Ovary (tissue), 9 donors: Measurements from ENCODE around the gene CKM. TPM values are rescaled to one million over a fixed set of nuclear protein-coding genes. Genes with fewer than 3 reads are reported as not detected.

Experiments used
- DNase-seq, 5 donors: peaks; one replicate each; pipeline ENCODE4 v3.0.0-alpha.2; 2019 to 2020
- H3K27ac ChIP-seq, 2 donors: fragments of 200-600 bp; one replicate each; pipeline versions ENCODE4 v1.5.1 to v1.8.0; 2019 to 2022
- H3K27me3 ChIP-seq: fragments of 200-600 bp; one replicate; pipeline ENCODE4 v1.8.0; 2022
- H3K36me3 ChIP-seq: fragments of 200-600 bp; sonication (generic); one replicate; pipeline ENCODE4 v1.5.1; 2019
- H3K4me1 ChIP-seq: one replicate; pipeline ENCODE4 v1.8.1; 2013; ENCODE audit warnings: mild to moderate bottlenecking, moderate library complexity; ENCODE audit not compliant: insufficient read depth
- H3K4me3 ChIP-seq: fragments of 200-600 bp; sonication (generic); one replicate; pipeline ENCODE4 v1.5.1; 2017
- H3K9me3 ChIP-seq, 2 donors: fragments of 200-600 bp in 1 of 2; sonication (generic) in 1 of 2; one replicate each; pipeline versions ENCODE4 v1.5.1 to v1.8.1; 2013 to 2019; ENCODE audit warnings: mild to moderate bottlenecking in 1 of 2, moderate library complexity in 1 of 2
- CTCF ChIP-seq, 3 donors: fragments of 450-650 bp in 2 of 3; fragments of 200-600 bp in 1 of 3; IDR thresholded peaks; one replicate each; pipeline versions ENCODE4 v1.5.1 to v1.8.0; 2016 to 2022; ENCODE audit warnings: antibody characterized with exemption in 3 of 3, mild to moderate bottlenecking in 1 of 3
- EP300 ChIP-seq: sonication (generic); formaldehyde crosslinking; IDR thresholded peaks from one replicate; pipeline ENCODE4 v1.6.1; 2017; ENCODE audit warnings: antibody characterized with exemption
- POLR2A ChIP-seq: fragments of 450-650 bp; IDR thresholded peaks from one replicate; pipeline ENCODE4 v1.6.1; 2017; ENCODE audit warnings: antibody characterized with exemption, mild to moderate bottlenecking, moderate library complexity
- WGBS, 3 donors: extraction: QIAGEN DNeasy Blood & Tissue Kit in 1 of 3; methylation state at CpG; one replicate each; pipeline versions ENCODE4 v1.1.5 to v1.1.7; 2013 to 2017; 5-methylcytosine and 5-hydroxymethylcytosine counted together
- intact Hi-C, 4 donors: fragments of 100-400 bp; cut with DNase I; formaldehyde crosslinking; loops; one replicate each; pipeline versions ENCODE4 v1.11.0 to v1.15.1; 2022 to 2023
- polyA plus RNA-seq, 2 donors: library from polyadenylated mRNA; stranded (reverse); fragments of 200-250 nt in 1 of 2; fragments of 350-450 nt in 1 of 2; fragmentation: Illumina TruSeq in 1 of 2; extraction: RNeasy Lipid Tissue Mini Kit (QIAGEN cat#74804) in 1 of 2; gene quantifications; one replicate each; pipeline ENCODE4 v1.2.3, GENCODE V29; 2013 to 2014
- total RNA-seq, 7 donors: library from RNA; depleted of rRNA in 2 of 7; stranded (reverse); fragments of >200 nt in 2 of 7; fragmentation: NEBNext Ultra II Directional in 3 of 7; extraction: Animal tissue kit (Norgen Biotek cat#: 25700) in 3 of 7; gene quantifications; one replicate each; pipeline versions ENCODE4 v1.1.0 to v1.2.4, GENCODE V29; 2016 to 2023
- donor health status: DM: no; HTN: no; CAD: no; lungs with moderate emphysema.
- donor health status: DM: no; HTN: no; CAD: no.
- donor health status: Bipolar disorder and iron deficiency.
- donor health status: DM: yes; HTN: yes; CAD: no.
- donor health status: DM: no; HTN: no; CAD: no.
- donor health status: DM: yes; HTN: yes; CAD: no.

The CKM gene
- total and polyA plus RNA-seq, 9 donors = 0.10 to 0.85 (median 0.55) TPM; not detected in 4

GRCh38 chr19:45296355-45296754, 26.3 kb downstream of the CKM start:
- Histone ChIP-seq H3K4me1 (peaks cover 4% of the 10 kb centered on the region), H3K36me3 (no peaks in the 10 kb centered on the region), H3K27ac (no peak overlapping the region), H3K4me3 (no peak overlapping the region), H3K27me3 (no peaks in the 10 kb centered on the region), H3K9me3 (no peaks in the 10 kb centered on the region)
- TF ChIP-seq POLR2A (no peak), EP300 (no peak), CTCF (IDR thresholded peaks at IDR 0.05) (no peak)
- intact Hi-C loops = no loop called here
- no peak for DNase-seq
- 94 to 98% (median 97%) methylated on average over 4 of the region's 4 CpGs for WGBS, 3 donors

GRCh38 chr19:45295873-45296272, 26.8 kb downstream of the CKM start:
- Histone ChIP-seq H3K9me3 (no peaks in the 10 kb centered on the region), H3K27me3 (no peaks in the 10 kb centered on the region), H3K4me1 (peaks cover 4% of the 10 kb centered on the region), H3K36me3 (no peaks in the 10 kb centered on the region), H3K27ac (no peak overlapping the region), H3K4me3 (no peak overlapping the region)
- DNase-seq = no peak
- intact Hi-C loops = no loop called here
- TF ChIP-seq POLR2A = no peak
- no peak for TF ChIP-seq EP300
- no peak for TF ChIP-seq CTCF (IDR thresholded peaks at IDR 0.05)

- H3K27me3 ChIP-seq = no peaks in the 10 kb centered on the region
- no peak overlapping the region for H3K4me3 ChIP-seq
- TF ChIP-seq EP300 = no peak
- no peak for TF ChIP-seq CTCF (IDR thresholded peaks at IDR 0.05)
- no peak for TF ChIP-seq POLR2A
- intact Hi-C loops = no loop called here
- H3K36me3 ChIP-seq = no peaks in the 10 kb centered on the region
- H3K27ac ChIP-seq = peak overlapping the region in 1 of 2 donors; percentile 48
- H3K9me3 ChIP-seq = no peaks in the 10 kb centered on the region
- WGBS, 3 donors = 58 to 76% (median 64%) methylated on average over 12 of the region's 12 CpGs
- DNase-seq = peak in 4 of 5 donors; percentile 37 to 72 (median 68)
- peaks cover 2% of the 10 kb centered on the region for H3K4me1 ChIP-seq
These were observed 28.2 kb downstream of the CKM start for GRCh38 chr19:45294291-45295029.

- Histone ChIP-seq H3K27me3 (no peaks in the 10 kb centered on the region), H3K36me3 (no peaks in the 10 kb centered on the region), H3K27ac (no peak overlapping the region), H3K4me1 (peaks cover 2% of the 10 kb centered on the region), H3K9me3 (no peaks in the 10 kb centered on the region), H3K4me3 (no peak overlapping the region)
- intact Hi-C loops = no loop called here
- no peak for DNase-seq
- 85 to 90% (median 89%) methylated on average over 4 of the region's 4 CpGs for WGBS, 3 donors
- no peak for TF ChIP-seq EP300
These were observed 29.0 kb downstream of the CKM start for GRCh38 chr19:45293682-45294081.

- Histone ChIP-seq H3K9me3 (no peaks in the 10 kb centered on the region), H3K27me3 (no peaks in the 10 kb centered on the region), H3K4me1 (peaks cover 2% of the 10 kb centered on the region), H3K27ac (no peak overlapping the region), H3K36me3 (no peaks in the 10 kb centered on the region), H3K4me3 (no peak overlapping the region)
- no peak for TF ChIP-seq EP300
- no peak for TF ChIP-seq CTCF (IDR thresholded peaks at IDR 0.05)
- no peak for TF ChIP-seq POLR2A
- DNase-seq = no peak
- WGBS, 3 donors = 96 to 100% (median 97%) methylated on average over 1 of the region's 1 CpG
- intact Hi-C loops = no loop called here
These were observed 30.8 kb downstream of the CKM start for GRCh38 chr19:45291834-45292233.
